GM19463 (cell line): ENCODE data around the gene DDX21.
"Not testable (repeated sequence)": the region's sequence is repeated elsewhere in the genome, so short reads cannot be mapped to it uniquely, and the experiment has no call there.

Experiments used
- ATAC-seq: cut with Tn5 transposase; IDR thresholded peaks from one replicate; pipeline ENCODE4 v1.9.1; 2021; ENCODE audit warnings: mild to moderate bottlenecking, moderate library complexity; ENCODE audit not compliant: unreplicated experiment

Gene DDX21

DNA sequence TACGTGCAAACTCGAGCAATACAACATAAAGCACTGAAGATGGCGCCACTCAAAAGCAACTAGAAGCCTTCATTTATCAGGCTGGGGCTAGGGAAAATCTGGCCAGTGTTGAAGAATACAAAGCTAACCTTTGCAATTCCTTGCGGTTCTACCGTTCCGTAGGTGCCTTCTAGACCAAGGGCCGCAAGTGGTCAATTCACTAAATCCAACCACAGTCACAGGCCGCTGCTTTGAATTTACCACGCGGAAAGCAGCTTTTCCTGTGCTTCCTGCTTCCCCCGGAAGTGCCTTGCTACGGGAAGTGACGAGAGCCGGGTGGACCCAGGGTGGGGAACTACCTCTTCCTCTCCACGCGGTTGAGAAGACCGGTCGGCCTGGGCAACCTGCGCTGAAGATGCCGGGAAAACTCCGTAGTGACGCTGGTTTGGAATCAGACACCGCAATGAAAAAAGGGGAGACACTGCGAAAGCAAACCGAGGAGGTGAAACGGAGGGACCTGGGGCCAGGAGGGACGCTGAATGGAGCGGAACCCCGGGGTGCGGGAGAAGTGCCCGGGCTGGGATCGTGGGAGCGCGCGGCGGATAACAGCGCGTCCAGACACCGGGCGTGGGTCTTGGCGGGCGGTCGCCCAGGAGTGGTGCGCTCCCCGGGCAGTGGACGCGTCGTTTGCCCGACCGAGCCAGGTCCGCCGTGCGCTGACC is at the start of gene DDX21:
Gene DDX21 (plus strand): TSS at position 339 of the 701 bp plus-strand sequence. CDS start 56 bp downstream, at position 395.
- peak; percentile 91 for ATAC-seq

GRCh38 chr10:68924593-68924992 is 31.4 kb upstream of the DDX21 start:
- no peak for ATAC-seq

GRCh38 chr10:68925489-68925888 is 30.5 kb upstream of the DDX21 start:
- ATAC-seq: no peak

DNA sequence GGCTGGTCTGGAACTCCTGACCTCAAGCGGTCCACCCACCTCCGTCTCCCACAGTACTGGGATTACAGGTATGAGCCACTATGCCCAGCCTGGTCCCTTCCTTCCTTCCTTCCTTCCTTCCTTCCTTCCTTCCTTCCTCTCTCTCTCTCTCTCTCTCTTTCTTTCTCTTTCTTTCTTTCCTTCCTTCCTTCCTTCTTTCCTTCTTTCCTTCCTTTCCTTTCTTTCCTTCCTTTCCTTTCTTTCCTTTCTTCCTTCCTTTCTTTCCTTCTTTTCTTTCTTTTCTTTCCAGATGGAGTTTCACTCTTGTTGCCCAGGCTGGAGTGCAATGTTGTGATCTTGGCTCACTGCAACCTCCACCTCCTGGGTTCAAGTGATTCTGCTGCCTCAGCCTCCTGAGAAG is 26.8 kb upstream of the DDX21 start:
- not testable (repeated sequence) for ATAC-seq

- ATAC-seq: not testable (repeated sequence)
These were observed 26.1 kb upstream of the DDX21 start for GRCh38 chr10:68929888-68930287.

DNA sequence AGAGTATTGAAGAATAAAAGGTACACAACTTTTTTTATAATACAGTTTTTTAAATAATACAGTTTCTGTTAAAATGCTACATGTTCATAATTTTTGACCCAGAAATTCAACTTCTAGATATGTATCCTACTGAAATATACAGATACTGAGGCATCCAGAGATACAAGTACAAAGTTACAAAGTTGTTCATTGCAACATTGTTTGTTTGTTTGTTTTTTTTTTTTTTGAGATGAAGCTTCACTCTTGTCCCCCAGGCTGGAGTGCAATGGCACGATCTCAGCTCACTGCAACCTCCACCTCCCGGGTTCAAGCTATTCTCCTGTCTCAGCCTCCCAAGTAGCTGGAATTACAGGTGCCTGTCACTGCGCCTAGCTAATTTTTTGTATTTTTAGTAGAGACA is 23.1 kb upstream of the DDX21 start:
- ATAC-seq: not testable (repeated sequence)

DNA sequence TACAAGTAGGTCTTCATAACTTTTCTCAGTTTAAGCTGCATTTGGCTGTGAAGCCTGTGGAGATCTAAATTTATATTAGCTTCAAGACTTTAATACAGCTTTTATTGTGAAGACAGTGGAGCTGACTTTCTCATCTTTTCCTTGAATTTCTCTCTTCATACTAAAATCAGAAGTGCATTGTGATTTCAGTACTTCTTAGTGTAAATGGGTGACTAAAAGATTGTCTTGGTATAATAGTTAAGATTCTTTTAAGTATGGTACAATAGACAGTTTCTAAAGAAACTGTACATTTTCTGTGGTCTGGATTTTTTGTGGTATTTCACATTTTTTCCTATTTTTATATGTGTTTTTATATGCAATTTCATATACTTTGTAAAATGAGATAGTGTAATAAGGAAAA is 21.0 kb upstream of the DDX21 start:
- no peak for ATAC-seq

DNA sequence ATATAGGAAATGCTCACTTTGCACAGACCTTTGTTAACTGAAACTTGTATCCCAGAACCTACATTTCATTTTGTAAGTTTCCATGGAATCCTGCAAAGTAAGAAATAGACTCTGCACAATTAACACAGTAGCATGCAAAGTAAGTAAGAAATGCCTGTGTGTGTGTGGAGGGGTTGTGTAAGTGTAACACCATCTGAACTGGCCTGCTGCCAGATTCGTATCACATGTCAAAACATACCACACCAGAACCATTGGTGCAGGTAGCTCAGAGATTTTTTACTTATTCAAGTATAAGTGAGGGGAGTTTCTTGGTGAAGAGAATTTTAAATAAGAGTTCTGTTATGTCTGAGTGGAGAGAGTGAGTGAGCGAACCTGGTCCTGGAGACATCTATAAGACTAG is 17.9 kb upstream of the DDX21 start:
- no peak for ATAC-seq

DNA sequence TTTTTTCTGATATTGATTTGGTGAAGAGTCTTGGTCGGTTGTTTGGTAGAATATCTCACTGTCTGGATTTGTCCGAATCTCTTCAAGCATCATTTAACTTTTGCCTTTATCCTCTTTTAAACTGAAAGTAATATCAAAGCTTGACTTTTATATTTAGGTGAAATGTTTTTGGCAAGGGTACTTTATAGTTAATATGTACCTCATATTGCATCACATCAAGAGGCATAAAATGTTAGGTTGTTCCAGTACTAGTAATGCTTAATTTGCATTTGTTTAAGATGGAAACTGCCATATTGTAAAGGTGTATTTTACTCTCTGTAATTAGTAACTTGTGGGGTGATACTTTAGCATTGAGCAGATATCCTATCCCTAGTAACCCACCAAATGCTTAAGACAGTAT is 17.1 kb upstream of the DDX21 start:
- ATAC-seq: no peak

DNA sequence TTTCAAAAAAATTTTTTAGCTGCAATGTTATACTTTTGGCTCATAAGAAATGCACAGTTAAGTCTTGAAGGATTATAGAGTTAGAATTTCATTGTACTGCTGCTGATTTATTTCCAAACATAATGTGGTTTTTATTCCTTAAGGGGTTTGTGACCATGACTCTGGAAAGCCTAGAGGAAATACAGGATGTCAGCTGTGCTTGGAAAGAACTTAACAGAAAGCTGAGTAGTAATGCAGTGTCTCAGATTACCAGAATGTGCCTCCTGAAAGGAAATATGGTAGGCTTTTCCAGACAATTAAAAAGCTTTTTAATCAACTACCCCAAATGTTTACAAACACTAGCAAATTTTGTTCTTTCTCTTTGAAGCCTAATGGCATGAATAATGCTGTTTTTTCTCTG is 15.1 kb upstream of the DDX21 start:
- not testable (repeated sequence) for ATAC-seq

- no peak for ATAC-seq
These were observed 5.4 kb upstream of the DDX21 start for GRCh38 chr10:68950598-68950997.

DNA sequence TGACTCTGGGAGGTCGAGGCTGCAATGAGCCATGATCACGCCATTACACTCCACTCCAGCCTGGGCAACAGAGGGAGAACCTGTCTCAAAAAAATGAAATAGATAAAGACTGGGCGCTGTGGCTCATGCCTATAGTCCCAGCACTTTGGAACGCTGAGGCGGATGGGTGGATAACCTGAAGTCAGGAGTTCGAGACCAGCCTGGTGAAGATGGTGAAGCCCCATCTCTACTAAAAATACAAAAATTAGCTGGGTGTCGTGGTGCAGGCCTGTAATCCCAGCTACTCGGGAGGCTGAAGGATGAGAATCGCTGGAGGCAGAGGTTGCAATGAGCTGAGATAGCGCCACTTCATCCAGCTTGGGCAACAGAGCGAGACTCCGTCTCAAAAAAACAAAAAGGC is 1.1 kb upstream of the DDX21 start:
- ATAC-seq: no peak

DNA sequence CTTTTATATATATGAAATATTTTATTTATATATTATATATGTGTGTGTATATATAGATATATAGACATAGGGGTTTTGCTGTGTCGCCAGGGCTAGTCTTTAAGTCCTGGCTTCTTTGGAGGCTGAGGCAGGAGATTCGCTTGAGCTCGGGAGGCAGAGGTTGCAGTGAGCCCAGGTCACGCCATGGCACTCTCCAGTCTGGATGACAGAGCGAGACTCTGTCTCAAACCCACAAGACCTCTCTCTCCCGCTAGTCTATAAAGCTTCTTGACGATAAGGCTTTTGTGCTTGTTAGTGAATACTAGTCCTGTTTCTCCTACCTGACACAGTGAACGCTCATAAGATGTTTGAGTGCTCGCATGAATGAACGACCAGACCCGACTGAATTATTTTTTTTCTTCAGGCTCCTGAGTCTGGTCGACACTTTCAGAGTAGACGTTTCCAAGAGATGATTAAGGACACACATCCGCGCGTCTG is 577 bp upstream of the DDX21 start:
- ATAC-seq: no peak

DNA sequence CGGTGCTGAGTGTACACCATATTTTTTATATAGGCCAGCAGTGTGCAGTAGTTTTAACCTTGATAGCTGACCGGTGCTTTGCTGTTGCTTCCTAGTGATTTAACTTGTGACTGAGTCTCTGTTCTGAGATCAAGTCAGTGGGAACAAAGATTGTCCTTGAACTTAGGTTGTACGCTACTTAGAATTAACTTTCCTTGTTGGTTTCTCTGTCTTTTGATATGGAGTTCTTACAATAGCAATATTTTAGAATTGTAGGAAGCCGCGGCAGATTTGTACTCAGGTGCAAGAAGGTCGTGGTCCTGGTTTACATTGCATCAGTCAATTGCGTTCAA is 1.3 kb downstream of the DDX21 start:
- no peak for ATAC-seq

DNA sequence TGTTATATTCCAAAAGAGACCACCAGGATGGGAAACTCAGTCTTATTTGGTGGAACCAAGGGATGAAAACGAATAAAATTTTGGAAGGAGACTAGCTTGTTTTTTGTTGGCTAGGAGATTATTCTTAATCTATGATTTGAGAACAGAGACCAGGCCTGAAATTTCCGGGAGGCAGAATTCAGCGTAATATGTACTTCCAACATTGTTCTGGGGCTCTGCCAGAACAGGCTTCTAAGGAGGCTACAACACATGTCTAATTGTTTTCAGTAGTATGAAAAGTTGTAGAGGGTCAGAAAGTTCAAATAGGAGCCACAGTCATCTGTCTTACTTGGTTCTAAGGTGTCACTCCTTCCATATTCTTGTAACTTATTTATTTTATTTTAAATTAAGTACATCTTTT is 1.7 kb downstream of the DDX21 start:
- no peak for ATAC-seq

DNA sequence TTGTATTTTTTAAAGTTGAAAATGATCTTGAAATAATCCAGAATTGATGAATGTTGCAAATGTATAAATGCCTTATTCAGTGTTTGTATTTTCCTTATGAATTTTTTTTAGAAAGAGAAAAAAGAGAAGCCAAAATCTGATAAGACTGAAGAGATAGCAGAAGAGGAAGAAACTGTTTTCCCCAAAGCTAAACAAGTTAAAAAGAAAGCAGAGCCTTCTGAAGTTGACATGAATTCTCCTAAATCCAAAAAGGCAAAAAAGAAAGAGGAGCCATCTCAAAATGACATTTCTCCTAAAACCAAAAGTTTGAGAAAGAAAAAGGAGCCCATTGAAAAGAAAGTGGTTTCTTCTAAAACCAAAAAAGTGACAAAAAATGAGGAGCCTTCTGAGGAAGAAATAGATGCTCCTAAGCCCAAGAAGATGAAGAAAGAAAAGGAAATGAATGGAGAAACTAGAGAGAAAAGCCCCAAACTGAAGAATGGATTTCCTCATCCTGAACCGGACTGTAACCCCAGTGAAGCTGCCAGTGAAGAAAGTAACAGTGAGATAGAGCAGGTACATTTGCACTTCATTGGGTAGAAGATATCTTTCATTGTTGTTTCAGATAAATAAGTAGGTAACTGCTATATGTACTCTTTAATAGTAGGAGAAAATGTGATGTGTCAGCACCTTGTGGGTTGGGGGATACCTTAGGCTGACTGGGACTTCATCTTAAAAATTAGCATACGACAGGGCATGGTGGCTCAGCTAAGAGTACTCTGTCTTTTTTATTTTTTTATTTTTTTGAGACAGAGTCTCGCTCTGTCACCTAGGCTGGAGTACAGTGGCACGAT is 3.9 kb downstream of the DDX21 start:
- no peak for ATAC-seq

DNA sequence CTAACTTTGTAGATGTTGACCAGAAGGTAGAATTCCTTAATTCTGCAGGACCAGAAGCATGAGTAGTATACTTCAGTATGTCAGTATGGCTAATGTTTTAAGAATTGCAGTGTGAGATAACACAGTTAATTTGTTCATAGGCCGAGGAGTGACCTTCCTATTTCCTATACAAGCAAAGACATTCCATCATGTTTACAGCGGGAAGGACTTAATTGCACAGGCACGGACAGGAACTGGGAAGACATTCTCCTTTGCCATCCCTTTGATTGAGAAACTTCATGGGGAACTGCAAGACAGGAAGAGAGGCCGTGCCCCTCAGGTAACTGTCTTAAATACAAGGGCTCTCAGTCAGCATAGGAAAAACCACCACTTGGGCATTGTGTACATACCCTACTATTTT is 7.2 kb downstream of the DDX21 start:
- no peak for ATAC-seq

DNA sequence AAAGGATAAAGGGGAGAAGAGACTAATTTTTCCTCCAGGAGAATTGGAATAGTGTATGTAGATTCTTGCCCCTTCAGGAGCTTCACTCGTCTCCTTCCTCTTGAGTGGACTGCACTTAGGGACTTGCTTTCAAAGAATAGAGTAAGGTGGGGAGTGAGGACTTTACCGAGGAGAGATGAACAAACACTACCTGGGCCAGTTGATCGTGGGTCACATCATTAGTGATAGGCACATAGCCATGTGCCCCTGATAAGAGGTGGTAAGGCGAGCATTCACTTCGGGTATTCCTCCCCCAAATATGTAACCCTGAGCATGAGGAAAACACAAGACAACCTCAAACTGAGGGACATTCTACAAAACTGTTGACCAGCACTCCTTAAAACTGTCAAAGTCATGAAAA is 18.0 kb downstream of the DDX21 start:
- ATAC-seq: no peak

- ATAC-seq: not testable (repeated sequence)
These were observed 20.0 kb downstream of the DDX21 start for GRCh38 chr10:68975936-68976473.

- not testable (repeated sequence) for ATAC-seq
These were observed 23.8 kb downstream of the DDX21 start for GRCh38 chr10:68979738-68980137.

- ATAC-seq: no peak
These were observed 25.1 kb downstream of the DDX21 start for GRCh38 chr10:68981074-68981473.

DNA sequence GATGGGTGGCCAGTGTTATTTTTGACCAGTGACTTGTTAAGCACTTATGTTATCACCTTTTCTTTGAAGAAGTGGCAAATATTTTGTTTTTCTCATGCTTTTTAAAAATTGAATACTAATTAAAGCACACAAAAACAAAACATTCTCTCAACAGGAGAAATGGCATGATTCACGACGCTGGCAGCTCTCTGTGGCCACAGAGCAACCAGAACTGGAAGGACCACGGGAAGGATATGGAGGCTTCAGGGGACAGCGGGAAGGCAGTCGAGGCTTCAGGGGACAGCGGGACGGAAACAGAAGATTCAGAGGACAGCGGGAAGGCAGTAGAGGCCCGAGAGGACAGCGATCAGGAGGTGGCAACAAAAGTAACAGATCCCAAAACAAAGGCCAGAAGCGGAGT is 26.4 kb downstream of the DDX21 start:
- ATAC-seq: no peak
